Endothelial cell (in vitro differentiated cells): ENCODE measurements around the gene STARD7. TPM values are rescaled to one million over a fixed set of nuclear protein-coding genes. Genes with fewer than 3 reads are reported as not detected.

ENCODE experiments used
- DNase-seq: peaks from one replicate; pipeline ENCODE4 v3.0.0; 2021; ENCODE audit warnings: low spot score
- H3K27ac Mint-ChIP-seq: one replicate; pipeline ENCODE4 v1.8.0; 2021; ENCODE audit warnings: mixed read lengths, inconsistent platforms; ENCODE audit not compliant: unreplicated experiment
- H3K27me3 Mint-ChIP-seq: one replicate; pipeline ENCODE4 v1.8.0; 2021; ENCODE audit warnings: mild to moderate bottlenecking, moderate library complexity, mixed read lengths, inconsistent platforms; ENCODE audit not compliant: unreplicated experiment
- H3K36me3 Mint-ChIP-seq: one replicate; pipeline ENCODE4 v1.8.0; 2021; ENCODE audit warnings: mild to moderate bottlenecking, low read depth, mixed read lengths, inconsistent platforms; ENCODE audit not compliant: unreplicated experiment
- H3K4me1 Mint-ChIP-seq: one replicate; pipeline ENCODE4 v1.8.0; 2021; ENCODE audit warnings: mild to moderate bottlenecking, mixed read lengths, inconsistent platforms; ENCODE audit not compliant: unreplicated experiment
- H3K4me3 Mint-ChIP-seq: one replicate; pipeline ENCODE4 v1.8.0; 2021; ENCODE audit warnings: mild to moderate bottlenecking, mixed read lengths, inconsistent platforms; ENCODE audit not compliant: unreplicated experiment
- H3K9me3 Mint-ChIP-seq: one replicate; pipeline ENCODE4 v1.8.0; 2021; ENCODE audit warnings: mixed read lengths, inconsistent platforms; ENCODE audit not compliant: unreplicated experiment
- total RNA-seq: library from RNA; stranded (reverse); fragmentation: NEBNext Ultra II Directional; extraction: Animal tissue kit (Norgen Biotek cat#: 25700); gene quantifications from one replicate; pipeline ENCODE4 v1.2.1, GENCODE V29; 2021; ENCODE audit not compliant: unreplicated experiment
- TF ChIP-seq, protein P1 (sequence below): fragments of 200-600 bp; sonication (generic); IDR thresholded peaks from one replicate; pipeline ENCODE4 v1.5.0; 2021; ENCODE audit warnings: antibody characterized with exemption; ENCODE audit not compliant: unreplicated experiment

The STARD7 gene
- total RNA-seq, 1 donor from 2014 or later = 83.4 TPM

DNA sequence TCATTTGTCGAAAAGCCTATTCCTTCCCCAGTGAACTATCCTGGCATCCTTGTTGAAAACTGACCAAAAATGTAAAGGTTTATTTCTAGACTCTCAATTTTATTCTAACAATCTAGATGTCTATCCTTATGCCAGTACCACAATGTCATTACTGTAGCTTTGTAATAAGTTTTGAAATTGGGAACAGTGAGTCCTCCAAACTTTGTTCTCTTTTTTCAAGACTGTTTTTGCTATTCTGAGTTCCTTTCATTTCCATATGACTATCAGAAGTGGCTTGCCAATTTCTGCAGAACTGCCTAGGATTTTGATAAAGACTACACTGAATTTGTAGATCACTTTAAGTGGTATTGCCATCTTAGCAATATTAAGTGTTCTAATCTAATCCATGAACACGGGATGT is 9.7 kb downstream of the STARD7 start:
- Mint-ChIP-seq H3K4me1 (peaks cover 2% of the 10 kb centered on the region), H3K4me3 (no peak overlapping the region), H3K36me3 (peaks cover 2% of the 10 kb centered on the region), H3K27me3 (peaks cover 2% of the 10 kb centered on the region), H3K27ac (no peak overlapping the region), H3K9me3 (no peaks in the 10 kb centered on the region)
- no peak for DNase-seq
- TF ChIP-seq, protein P1, sequence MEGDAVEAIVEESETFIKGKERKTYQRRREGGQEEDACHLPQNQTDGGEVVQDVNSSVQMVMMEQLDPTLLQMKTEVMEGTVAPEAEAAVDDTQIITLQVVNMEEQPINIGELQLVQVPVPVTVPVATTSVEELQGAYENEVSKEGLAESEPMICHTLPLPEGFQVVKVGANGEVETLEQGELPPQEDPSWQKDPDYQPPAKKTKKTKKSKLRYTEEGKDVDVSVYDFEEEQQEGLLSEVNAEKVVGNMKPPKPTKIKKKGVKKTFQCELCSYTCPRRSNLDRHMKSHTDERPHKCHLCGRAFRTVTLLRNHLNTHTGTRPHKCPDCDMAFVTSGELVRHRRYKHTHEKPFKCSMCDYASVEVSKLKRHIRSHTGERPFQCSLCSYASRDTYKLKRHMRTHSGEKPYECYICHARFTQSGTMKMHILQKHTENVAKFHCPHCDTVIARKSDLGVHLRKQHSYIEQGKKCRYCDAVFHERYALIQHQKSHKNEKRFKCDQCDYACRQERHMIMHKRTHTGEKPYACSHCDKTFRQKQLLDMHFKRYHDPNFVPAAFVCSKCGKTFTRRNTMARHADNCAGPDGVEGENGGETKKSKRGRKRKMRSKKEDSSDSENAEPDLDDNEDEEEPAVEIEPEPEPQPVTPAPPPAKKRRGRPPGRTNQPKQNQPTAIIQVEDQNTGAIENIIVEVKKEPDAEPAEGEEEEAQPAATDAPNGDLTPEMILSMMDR = no peak

DNA sequence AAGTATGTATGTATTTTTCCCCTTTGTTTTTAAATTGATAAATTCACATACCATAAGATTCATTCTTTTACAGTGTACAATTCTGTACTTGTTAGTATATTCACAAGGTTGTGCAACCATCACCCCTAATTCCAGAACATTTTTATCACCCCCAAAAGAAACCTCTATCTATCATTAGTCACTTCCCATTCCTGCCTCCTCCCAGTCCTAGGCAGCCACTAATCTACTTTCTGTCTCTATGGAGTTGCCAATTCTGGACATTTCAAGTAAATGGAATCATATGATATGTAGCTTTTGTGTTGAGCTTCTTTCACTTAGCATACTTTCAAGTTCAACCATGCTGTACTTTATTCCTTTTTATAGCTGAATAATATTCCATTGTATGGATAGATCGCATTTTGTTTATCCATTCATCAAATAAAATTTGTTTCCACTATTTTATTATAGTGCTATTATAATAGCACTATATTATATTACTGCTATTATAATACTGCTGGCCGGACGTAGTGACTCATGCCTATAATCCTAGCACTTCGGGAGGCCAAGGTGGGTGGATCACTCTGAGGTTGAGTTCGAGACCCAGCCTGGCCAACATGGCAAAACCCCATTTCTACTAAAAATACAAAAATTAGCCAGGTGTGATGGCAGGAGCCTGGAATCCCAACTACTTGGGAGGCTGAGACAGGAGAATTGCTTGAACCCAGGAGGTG is 10.9 kb downstream of the STARD7 start:
- Mint-ChIP-seq H3K9me3 (no peaks in the 10 kb centered on the region), H3K4me3 (no peak overlapping the region), H3K27ac (no peak overlapping the region), H3K4me1 (no peaks in the 10 kb centered on the region), H3K27me3 (peaks cover 2% of the 10 kb centered on the region), H3K36me3 (peaks cover 12% of the 10 kb centered on the region)
- DNase-seq = no peak
- TF ChIP-seq, protein P1 = no peak

DNA sequence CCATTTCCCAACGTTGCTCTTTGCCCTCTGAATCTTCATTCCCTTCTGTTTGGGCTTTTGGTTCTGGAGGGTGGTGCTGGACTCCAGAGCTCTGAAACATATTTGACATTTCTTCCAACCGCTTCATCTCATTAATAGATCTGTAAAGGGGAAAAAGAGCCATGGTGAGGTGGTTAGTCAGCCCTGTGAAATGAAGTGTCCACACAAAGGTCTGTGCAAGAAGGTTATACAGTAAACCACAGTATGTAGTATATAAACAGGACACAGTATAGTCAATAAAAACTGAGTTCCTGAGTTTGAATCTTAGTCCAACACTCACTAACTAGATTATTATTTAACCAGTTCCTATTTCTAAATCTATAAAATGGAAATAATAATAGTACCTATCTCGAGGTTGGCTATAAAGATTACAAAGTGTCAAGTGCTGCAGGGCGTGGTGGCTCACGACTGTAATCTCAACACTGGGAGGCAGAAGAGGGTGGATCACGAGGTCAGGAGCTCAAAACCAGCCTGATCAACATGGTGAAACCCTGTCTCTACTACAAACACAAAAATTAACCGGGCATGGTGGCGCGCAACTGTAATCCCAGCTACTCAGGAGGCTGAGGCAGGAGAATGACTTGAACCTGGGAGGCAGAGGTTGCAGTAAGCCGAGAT is 13.1 kb downstream of the STARD7 start:
- H3K27me3 Mint-ChIP-seq = no peaks in the 10 kb centered on the region
- H3K27ac Mint-ChIP-seq = peak overlapping the region; percentile 18
- no peak overlapping the region for H3K4me3 Mint-ChIP-seq
- TF ChIP-seq, protein P1 = no peak
- peaks cover 16% of the 10 kb centered on the region for H3K36me3 Mint-ChIP-seq
- H3K9me3 Mint-ChIP-seq = no peaks in the 10 kb centered on the region
- no peaks in the 10 kb centered on the region for H3K4me1 Mint-ChIP-seq
- no peak for DNase-seq

DNA sequence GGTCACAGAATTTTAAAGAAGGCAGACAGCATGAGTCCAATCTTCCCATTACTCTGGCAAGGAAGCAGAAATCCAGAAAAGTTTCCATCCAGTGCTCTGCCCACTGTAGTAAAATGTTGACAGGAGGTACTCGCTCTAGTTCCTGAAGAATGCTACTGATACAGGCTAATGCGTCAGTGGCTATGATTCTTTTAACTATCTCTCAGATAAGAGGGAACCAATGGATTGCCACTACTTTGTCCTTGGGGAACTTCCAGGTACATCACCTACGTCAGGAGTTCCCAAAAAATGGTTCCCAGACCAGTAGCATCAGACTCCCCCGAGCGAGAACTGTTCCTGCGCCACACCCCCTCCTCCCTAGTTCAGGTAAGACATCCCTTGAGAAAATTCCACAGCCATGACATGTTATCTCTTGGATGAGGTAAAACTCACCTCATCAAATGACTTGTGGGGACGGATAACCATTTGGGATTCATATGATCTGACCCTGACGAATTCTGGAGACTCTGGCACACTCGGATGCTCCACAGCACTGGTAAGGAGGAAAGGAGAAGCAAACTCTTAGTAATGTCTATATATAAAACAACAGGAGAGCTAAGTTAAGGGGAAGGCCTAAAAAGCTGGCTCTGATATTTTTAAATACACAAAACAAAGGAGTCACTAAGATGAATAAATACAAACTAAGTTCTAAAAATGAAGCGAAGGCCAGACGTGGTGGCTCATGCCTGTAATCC is 16.5 kb downstream of the STARD7 start:
- H3K36me3 Mint-ChIP-seq = peaks cover 18% of the 10 kb centered on the region
- H3K9me3 Mint-ChIP-seq = no peaks in the 10 kb centered on the region
- DNase-seq = no peak
- no peaks in the 10 kb centered on the region for H3K27me3 Mint-ChIP-seq
- TF ChIP-seq, protein P1 = no peak
- no peaks in the 10 kb centered on the region for H3K4me1 Mint-ChIP-seq
- no peak overlapping the region for H3K27ac Mint-ChIP-seq
- no peak overlapping the region for H3K4me3 Mint-ChIP-seq
